ENCODE data around the gene FOXI1.
"Not testable (repeated sequence)": the region's sequence is repeated elsewhere in the genome, so short reads cannot be mapped to it uniquely, and the experiment has no call there.

Gene FOXI1

GRCh38 chr5:170132269-170132975, 26.7 kb downstream of the FOXI1 start:
- DNase-seq = no peak

- no peak for DNase-seq
Observed at GRCh38 chr5:170132976-170133448, 27.3 kb downstream of the FOXI1 start.

- DNase-seq = no peak
Observed at GRCh38 chr5:170135796-170136490, 30.2 kb downstream of the FOXI1 start.

GRCh38 chr5:170136506-170136905, 30.8 kb downstream of the FOXI1 start:
- no peak for DNase-seq

DNA sequence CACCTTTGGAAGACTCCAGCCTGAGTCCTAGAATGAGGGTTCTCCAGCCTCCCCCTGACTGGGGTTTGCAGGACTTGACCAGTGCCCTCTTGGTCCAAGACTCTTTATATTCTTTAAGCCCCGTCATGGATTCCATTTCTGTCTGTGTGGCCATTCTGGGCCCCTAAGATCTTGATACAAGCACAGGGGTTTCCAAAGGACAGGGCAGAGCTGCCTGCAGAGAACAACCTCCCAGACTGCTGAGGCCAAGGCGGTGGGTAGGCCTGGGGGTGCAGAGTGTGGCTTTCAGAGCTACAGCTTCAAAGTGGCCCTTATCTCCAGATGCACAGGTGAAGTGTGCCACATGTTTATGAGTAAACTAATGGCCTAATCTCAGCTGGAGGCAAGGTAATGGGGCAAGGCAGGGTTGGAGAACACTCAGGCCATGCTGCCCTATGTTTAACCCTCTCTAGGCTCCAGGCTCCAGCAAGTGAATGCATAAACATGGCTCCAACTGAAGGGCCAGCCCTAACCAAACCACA, 32.1 kb downstream of the FOXI1 start:
- DNase-seq = no peak

DNA sequence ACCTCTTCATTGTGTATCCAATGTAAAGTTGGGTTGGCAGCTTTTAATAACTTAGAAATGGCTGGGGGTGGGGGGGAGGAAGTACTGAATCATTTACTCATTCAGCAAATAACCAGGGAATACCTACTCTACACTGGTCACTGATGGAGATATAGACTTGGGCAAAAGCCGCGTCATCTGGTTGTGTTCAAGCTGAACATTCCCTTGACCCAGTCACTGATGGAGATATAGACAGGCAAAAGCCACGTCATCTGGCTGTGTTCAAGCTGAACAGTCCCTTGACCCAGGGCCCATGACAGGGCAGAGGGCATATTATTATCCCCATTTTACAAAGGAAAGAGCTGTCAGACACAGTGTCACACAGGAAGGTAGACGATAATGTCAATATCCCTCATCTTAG, 32.6 kb downstream of the FOXI1 start:
- no peak for DNase-seq

DNA sequence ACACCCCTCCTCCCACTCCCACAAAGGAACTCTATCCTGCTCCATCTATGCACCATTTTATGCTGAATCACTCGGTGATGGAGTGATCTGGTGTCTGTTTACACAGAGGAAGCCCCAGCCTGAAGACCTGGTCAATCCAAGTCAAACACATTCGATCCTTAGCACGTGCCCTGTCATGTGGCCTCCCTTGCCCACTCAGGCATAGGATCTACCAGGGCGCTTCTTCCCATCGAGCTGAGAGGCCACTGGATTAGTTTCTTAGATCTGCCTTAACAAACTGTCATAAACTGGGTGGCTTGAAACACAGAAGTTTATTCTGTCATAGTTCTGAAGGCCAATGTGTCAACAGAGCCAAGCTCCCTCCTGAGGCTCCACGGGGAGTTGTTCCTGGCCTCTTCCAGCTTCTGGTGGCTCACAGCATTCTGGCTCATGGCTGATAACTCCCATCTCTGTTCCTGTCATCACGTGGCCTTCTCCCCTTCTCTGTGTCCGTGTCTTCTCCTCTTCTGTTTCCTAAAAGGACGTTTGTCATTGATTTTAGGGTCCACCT, 34.2 kb downstream of the FOXI1 start:
- no peak for DNase-seq

DNA sequence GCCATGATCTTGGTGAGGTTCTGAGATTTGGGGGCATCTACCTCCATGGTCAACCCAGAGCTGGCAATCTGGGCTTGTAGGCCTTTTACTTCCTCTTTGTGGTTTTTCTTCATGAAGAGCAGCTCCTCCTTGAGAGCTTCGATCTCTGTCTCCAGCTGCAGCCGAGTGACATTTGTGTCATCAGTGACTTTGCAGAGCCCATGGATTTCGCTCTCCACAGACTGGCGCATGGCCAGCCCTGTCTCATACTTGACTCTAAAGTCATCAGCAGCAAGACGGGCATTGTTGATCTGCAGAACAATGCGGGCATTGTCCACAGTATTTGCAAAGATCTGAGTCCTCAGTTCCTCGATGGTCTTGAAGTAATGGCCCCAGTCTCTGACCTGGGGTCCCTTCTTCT, 35.5 kb downstream of the FOXI1 start:
- not testable (repeated sequence) for DNase-seq

GRCh38 chr5:170141636-170142035, 35.9 kb downstream of the FOXI1 start:
- DNase-seq = no peak

DNA sequence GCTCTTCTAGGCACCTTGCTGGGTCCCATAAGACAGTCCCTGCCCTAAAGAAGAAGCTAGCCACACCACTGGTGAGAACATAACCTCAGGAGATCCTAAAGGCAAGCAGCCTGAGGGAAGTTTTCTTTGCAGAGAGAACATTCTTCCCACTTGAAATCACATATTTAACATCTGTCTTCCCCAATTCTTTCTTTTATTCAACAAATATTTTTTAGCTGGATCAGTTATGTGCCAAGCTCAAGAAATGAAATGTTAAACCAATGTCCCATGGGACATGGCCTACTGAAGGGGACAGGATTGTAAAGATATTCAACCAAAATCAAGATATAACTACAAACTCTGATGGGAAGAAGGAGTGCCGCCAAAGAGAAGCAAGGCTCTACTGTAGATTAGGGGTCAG, 36.5 kb downstream of the FOXI1 start:
- no peak for DNase-seq

GRCh38 chr5:170143091-170143490, 37.4 kb downstream of the FOXI1 start:
- DNase-seq = no peak

- no peak for DNase-seq
Observed at GRCh38 chr5:170143710-170144109, 38.0 kb downstream of the FOXI1 start.

DNA sequence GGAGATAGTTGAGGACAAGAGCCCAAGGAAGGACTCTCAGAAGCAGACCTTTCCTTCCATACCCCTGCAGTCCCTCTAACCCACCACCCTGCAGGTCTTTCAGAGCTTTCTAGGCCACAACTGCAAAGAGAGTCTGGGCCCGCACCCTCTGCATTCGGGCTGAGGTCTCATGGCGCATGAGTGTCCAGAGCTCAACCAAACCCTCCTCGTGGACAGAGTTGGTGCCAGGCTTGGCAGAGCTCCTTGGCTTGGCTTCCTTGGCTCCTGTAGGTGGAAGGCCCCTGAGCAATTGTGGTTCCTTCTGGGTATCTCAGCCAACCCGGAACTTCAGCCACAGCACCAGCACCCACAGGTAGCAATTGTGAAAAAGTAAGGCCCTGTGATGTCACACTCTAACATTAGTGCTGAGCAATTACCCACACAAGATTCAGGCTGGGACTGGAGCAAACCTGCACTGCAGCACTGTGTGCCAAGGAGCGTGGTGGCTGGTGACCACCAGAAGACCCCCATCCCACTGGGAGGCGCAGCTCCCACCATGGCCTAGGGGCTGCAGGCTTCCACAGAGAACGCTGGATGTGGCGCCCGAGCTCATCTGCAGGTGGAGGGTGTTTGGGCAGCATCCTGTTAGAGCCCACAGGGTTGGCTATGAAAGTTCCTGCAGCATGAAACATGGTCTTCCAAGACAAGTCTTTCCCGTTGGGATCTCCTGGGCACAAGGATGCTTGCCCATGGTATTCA, 38.8 kb downstream of the FOXI1 start:
- no peak for DNase-seq

- no peak for DNase-seq
Observed at GRCh38 chr5:170145462-170145861, 39.8 kb downstream of the FOXI1 start.

- DNase-seq = no peak
Observed at GRCh38 chr5:170147051-170147752, 41.5 kb downstream of the FOXI1 start.

- no peak for DNase-seq
Observed at GRCh38 chr5:170147753-170148264, 42.1 kb downstream of the FOXI1 start.

DNA sequence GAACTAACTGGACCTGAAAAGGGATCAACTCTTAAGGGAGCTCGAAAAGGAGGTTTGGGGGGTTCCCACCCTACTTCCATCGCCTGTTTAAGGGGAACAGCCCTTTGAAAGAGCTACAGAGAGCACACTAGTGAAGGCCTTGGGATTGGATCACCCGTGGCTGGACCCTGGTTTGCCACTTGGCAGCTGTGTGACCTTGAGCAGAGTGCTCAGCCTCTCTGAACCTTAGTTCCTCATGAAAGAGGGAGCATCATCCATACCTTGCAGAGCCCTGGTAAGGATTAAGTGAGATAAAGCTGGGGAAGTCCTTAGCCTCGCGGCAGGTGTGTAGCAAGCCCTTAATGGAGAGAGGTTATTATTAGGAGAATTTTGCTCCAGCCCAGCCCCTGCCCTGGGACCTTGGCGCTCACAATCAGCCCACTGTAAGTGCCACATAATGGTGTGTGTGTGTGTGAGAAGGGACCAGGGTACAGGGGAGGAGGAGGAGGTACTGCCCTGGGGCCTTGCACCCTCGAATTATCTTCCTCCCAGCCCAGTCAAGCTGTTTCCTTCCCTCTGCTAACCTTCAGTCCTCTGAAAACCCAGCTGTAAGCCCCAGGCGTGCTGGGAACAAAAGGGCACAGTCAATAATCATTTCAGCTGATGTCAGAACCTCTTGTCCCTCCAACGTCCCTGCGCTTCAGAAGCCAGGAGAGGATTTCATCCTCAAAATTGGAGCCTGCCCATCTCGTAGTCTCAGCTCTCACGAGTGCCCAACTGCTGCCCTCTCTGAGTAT, 42.9 kb downstream of the FOXI1 start:
- no peak for DNase-seq

GRCh38 chr5:170149206-170149515, 43.5 kb downstream of the FOXI1 start:
- no peak for DNase-seq

GRCh38 chr5:170150713-170151096, 45.0 kb downstream of the FOXI1 start:
- DNase-seq = no peak

GRCh38 chr5:170151097-170151831, 45.6 kb downstream of the FOXI1 start:
- no peak for DNase-seq

DNA sequence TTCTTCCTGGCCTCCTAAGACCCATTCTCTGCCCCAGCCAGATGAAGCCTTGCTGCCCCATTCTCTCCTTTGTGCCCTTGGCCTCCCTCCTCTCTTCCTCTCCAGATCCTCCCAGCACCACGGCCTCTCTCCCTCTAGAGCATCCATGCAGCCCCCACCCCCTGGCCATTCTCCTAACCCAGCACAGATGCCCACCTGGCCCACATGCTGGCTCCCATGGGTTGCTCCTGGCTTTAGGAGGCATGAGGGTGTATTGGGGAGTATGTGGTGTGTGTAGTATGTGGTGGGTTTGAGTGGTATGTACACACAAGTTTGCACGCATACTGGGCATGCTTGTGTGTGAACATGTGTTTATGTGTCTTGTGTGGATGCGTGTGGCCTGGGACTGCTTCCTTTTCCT, 47.1 kb downstream of the FOXI1 start:
- no peak for DNase-seq

All from activated T-cell treated with anti-CD3 and anti-CD28 coated beads for 4 hours (primary cell).